H9 (cell line): ENCODE results near the gene SPEF2. TPM values are rescaled to one million over a fixed set of nuclear protein-coding genes. Genes with fewer than 3 reads are reported as not detected.

Source experiments
- DNase-seq: peaks from one replicate; pipeline ENCODE4 v3.0.0-alpha.2; 2017
- H2AFZ ChIP-seq: one replicate; pipeline ENCODE4 v1.6.1; 2013; ENCODE audit warnings: mild to moderate bottlenecking, low read length, control low read depth, moderate library complexity
- H2AK5ac ChIP-seq: 2 replicates; pipeline ENCODE4 v1.6.1; 2013; ENCODE audit warnings: low read length, control low read depth, mixed read lengths; ENCODE audit not compliant: insufficient read length
- H2BK120ac ChIP-seq: one replicate; pipeline ENCODE4 v1.6.1; 2013; ENCODE audit warnings: low read depth, mild to moderate bottlenecking, low read length, control low read depth, inconsistent platforms; ENCODE audit not compliant: poor library complexity, severe bottlenecking
- H2BK12ac ChIP-seq: 2 replicates; pipeline ENCODE4 v1.6.1; 2013; ENCODE audit warnings: low read length, control low read depth, mixed read lengths, low read depth; ENCODE audit not compliant: insufficient read length
- H2BK15ac ChIP-seq: 2 replicates; pipeline ENCODE4 v1.6.1; 2013; ENCODE audit warnings: low read depth, low read length, control low read depth
- H2BK20ac ChIP-seq: one replicate; pipeline ENCODE4 v1.6.1; 2013; ENCODE audit warnings: low read depth, mild to moderate bottlenecking, low read length, control low read depth, inconsistent platforms; ENCODE audit not compliant: poor library complexity, severe bottlenecking
- H2BK5ac ChIP-seq: 2 replicates; pipeline ENCODE4 v1.6.1; 2013; ENCODE audit warnings: low read length, control low read depth, mixed read lengths; ENCODE audit not compliant: insufficient read length
- H3K14ac ChIP-seq: 2 replicates; pipeline ENCODE4 v1.6.1; 2013; ENCODE audit warnings: low read length, control low read depth; ENCODE audit not compliant: insufficient read depth
- H3K18ac ChIP-seq: 2 replicates; pipeline ENCODE4 v1.6.1; 2013; ENCODE audit warnings: low read depth, mild to moderate bottlenecking, mixed read lengths, low read length, control low read depth; ENCODE audit not compliant: insufficient read length
- H3K23ac ChIP-seq: 2 replicates; pipeline ENCODE4 v1.6.1; 2013; ENCODE audit warnings: low read length, control low read depth, mixed read lengths, low read depth; ENCODE audit not compliant: insufficient read length
- H3K23me2 ChIP-seq: 2 replicates; pipeline ENCODE4 v1.6.1; 2013; ENCODE audit warnings: low read depth, mild to moderate bottlenecking, mixed read lengths, low read length, control low read depth; ENCODE audit not compliant: insufficient read length, poor library complexity, severe bottlenecking
- H3K27ac ChIP-seq: 2 replicates; pipeline ENCODE4 v1.5.1; 2013; ENCODE audit warnings: low read length, control low read depth, mixed read lengths, low read depth; ENCODE audit not compliant: insufficient read length
- H3K27me3 ChIP-seq: 2 replicates; pipeline ENCODE4 v1.6.1; 2013; ENCODE audit warnings: low read length, control low read depth, inconsistent platforms; ENCODE audit not compliant: insufficient read depth
- H3K4ac ChIP-seq: 2 replicates; pipeline ENCODE4 v1.6.1; 2013; ENCODE audit warnings: low read depth, mild to moderate bottlenecking, control low read depth, inconsistent platforms, low read length, moderate library complexity
- H3K4me1 ChIP-seq: 2 replicates; pipeline ENCODE4 v1.6.1; 2013; ENCODE audit warnings: low read length, control low read depth, inconsistent platforms; ENCODE audit not compliant: insufficient read depth
- H3K4me2 ChIP-seq: 2 replicates; pipeline ENCODE4 v1.6.1; 2013; ENCODE audit warnings: low read length, control low read depth, mixed read lengths; ENCODE audit not compliant: insufficient read length, insufficient read depth
- H3K56ac ChIP-seq: 2 replicates; pipeline ENCODE4 v1.6.1; 2013; ENCODE audit warnings: low read depth, mild to moderate bottlenecking, mixed read lengths, low read length, control low read depth; ENCODE audit not compliant: insufficient read length
- H3K79me1 ChIP-seq: 2 replicates; pipeline ENCODE4 v1.6.1; 2013; ENCODE audit warnings: low read depth, mild to moderate bottlenecking, moderate library complexity, low read length, control low read depth, inconsistent platforms; ENCODE audit not compliant: insufficient read depth, poor library complexity, severe bottlenecking
- H3K79me2 ChIP-seq: 2 replicates; pipeline ENCODE4 v1.6.1; 2013; ENCODE audit warnings: low read length, control low read depth, inconsistent platforms; ENCODE audit not compliant: insufficient read depth
- H3K9ac ChIP-seq: 2 replicates; pipeline ENCODE4 v1.6.1; 2013; ENCODE audit warnings: low read length, control low read depth, mixed read lengths; ENCODE audit not compliant: insufficient read length; ENCODE audit errors: extremely low read depth
- H3K9me3 ChIP-seq: one replicate; pipeline ENCODE4 v1.6.1; 2013; ENCODE audit warnings: low read depth, low read length, inconsistent platforms; ENCODE audit not compliant: control insufficient read depth
- H3T11ph ChIP-seq: one replicate; pipeline ENCODE4 v1.6.1; 2013; ENCODE audit warnings: mild to moderate bottlenecking, low read length, control low read depth, inconsistent platforms
- H4K20me1 ChIP-seq: one replicate; pipeline ENCODE4 v1.6.1; 2013; ENCODE audit not compliant: control insufficient read depth, insufficient read length, insufficient read depth
- H4K5ac ChIP-seq: 2 replicates; pipeline ENCODE4 v1.6.1; 2013; ENCODE audit warnings: low read depth, mild to moderate bottlenecking, mixed read lengths, low read length, control low read depth; ENCODE audit not compliant: insufficient read length
- H4K8ac ChIP-seq: replicated peaks from 2 replicates; pipeline ENCODE4 v1.6.1; 2013; ENCODE audit warnings: low read length, control low read depth, mixed read lengths, low read depth; ENCODE audit not compliant: insufficient read length
- H4K91ac ChIP-seq: 2 replicates; pipeline ENCODE4 v1.6.1; 2013; ENCODE audit warnings: low read depth, mild to moderate bottlenecking, moderate library complexity, mixed read lengths, low read length, control low read depth; ENCODE audit not compliant: insufficient read length
- H3K27ac Mint-ChIP-seq, 3 experiments: 2 replicates in 2 of 3; 3 replicates in 1 of 3; pipeline ENCODE4 v1.8.0; 2020 to 2021; ENCODE audit warnings: mixed read lengths in 3 of 3, mild to moderate bottlenecking in 1 of 3, moderate library complexity in 1 of 3
- H3K27me3 Mint-ChIP-seq: 2 replicates; pipeline ENCODE4 v1.8.0; 2021; ENCODE audit warnings: low read depth, mild to moderate bottlenecking, moderate library complexity, mixed read lengths
- H3K36me3 Mint-ChIP-seq, 3 experiments: 2 replicates in 2 of 3; 3 replicates in 1 of 3; pipeline ENCODE4 v1.8.0; 2020 to 2021; ENCODE audit warnings: low read depth in 3 of 3, mixed read lengths in 3 of 3; ENCODE audit not compliant: insufficient read depth in 1 of 3
- H3K4me1 Mint-ChIP-seq, 2 experiments: 2 replicates each; pipeline ENCODE4 v1.8.0; 2020; ENCODE audit warnings: mixed read lengths in 2 of 2
- H3K4me3 Mint-ChIP-seq, 2 experiments: 2 replicates in 1 of 2; 3 replicates in 1 of 2; pipeline ENCODE4 v1.8.0; 2020 to 2021; ENCODE audit warnings: mild to moderate bottlenecking in 2 of 2, mixed read lengths in 2 of 2, moderate library complexity in 1 of 2
- H3K9me3 Mint-ChIP-seq, 2 experiments: 2 replicates in 1 of 2; 3 replicates in 1 of 2; pipeline ENCODE4 v1.8.0; 2020; ENCODE audit warnings: mild to moderate bottlenecking in 2 of 2, mixed read lengths in 2 of 2, moderate library complexity in 1 of 2
- WGBS: extraction: QIAGEN DNeasy Blood & Tissue Kit; methylation state at CpG from one replicate; pipeline ENCODE4 v1.1.7; 2013; ENCODE audit warnings: missing lambda C conversion rate, low lambda C conversion rate, mixed read lengths; ENCODE audit not compliant: insufficient read length; ENCODE audit errors: extremely low coverage; 5-methylcytosine and 5-hydroxymethylcytosine counted together
- total RNA-seq: library from RNA; stranded (reverse); gene quantifications from 2 replicates; pipeline ENCODE4 v1.2.1, GENCODE V29; 2021
- TF ChIP-seq, protein P1 (sequence below): fragments of 200-600 bp; sonication (generic); conservative IDR thresholded peaks from 3 replicates; pipeline ENCODE4 v1.8.0; 2021; ENCODE audit warnings: antibody characterized with exemption, mild to moderate bottlenecking

The SPEF2 gene
- total RNA-seq, 1 experiment from 2014 or later = 1.0 TPM

DNA sequence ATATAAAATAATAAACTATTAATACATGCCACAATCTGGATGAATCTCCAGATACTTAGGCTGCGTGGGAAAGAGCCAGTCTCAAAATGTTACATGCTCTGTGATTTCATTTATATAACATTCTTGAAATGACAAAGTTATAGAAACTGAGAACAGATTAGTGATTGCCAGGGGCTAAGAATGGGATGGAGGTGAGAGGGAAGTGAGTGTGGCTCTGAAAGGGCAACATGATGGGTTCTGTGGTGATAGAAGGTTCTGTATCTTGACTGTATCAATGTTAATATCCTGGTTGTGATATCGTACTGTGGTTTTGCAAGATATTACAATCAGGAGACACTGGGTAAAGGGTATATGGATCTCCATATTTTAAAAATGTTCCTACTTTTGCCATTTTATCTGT is 50.7 kb downstream of the SPEF2 start:
- H3K4me1 ChIP-seq = no peaks in the 10 kb centered on the region
- H2BK120ac ChIP-seq = no peak overlapping the region
- H3K23me2 ChIP-seq = no peaks in the 10 kb centered on the region
- H3K14ac ChIP-seq = no peak overlapping the region
- no peak overlapping the region for H4K91ac ChIP-seq
- no peaks in the 10 kb centered on the region for H3K9me3 Mint-ChIP-seq
- no peak overlapping the region for H2BK20ac ChIP-seq
- no peak overlapping the region for H2AK5ac ChIP-seq
- H3K36me3 Mint-ChIP-seq = no peaks in the 10 kb centered on the region
- H3K56ac ChIP-seq = no peak overlapping the region
- no peak overlapping the region for H2BK5ac ChIP-seq
- no peak overlapping the region for H2BK15ac ChIP-seq
- TF ChIP-seq, protein P1, sequence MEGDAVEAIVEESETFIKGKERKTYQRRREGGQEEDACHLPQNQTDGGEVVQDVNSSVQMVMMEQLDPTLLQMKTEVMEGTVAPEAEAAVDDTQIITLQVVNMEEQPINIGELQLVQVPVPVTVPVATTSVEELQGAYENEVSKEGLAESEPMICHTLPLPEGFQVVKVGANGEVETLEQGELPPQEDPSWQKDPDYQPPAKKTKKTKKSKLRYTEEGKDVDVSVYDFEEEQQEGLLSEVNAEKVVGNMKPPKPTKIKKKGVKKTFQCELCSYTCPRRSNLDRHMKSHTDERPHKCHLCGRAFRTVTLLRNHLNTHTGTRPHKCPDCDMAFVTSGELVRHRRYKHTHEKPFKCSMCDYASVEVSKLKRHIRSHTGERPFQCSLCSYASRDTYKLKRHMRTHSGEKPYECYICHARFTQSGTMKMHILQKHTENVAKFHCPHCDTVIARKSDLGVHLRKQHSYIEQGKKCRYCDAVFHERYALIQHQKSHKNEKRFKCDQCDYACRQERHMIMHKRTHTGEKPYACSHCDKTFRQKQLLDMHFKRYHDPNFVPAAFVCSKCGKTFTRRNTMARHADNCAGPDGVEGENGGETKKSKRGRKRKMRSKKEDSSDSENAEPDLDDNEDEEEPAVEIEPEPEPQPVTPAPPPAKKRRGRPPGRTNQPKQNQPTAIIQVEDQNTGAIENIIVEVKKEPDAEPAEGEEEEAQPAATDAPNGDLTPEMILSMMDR = no peak
- WGBS = no CpG with 5 or more reads among the region's 2 CpGs
- H3K4me2 ChIP-seq = no peak overlapping the region
- H3K9me3 ChIP-seq = no peaks in the 10 kb centered on the region
- no peak overlapping the region for H3K4me3 Mint-ChIP-seq
- no peak overlapping the region for H3K4ac ChIP-seq
- H3K4me1 Mint-ChIP-seq = no peaks in the 10 kb centered on the region
- no peak overlapping the region for H3K27ac ChIP-seq
- no peaks in the 10 kb centered on the region for H3K27me3 ChIP-seq
- no peak overlapping the region for H4K8ac ChIP-seq
- no peaks in the 10 kb centered on the region for H4K20me1 ChIP-seq
- no peaks in the 10 kb centered on the region for H3K79me1 ChIP-seq
- no peaks in the 10 kb centered on the region for H3K79me2 ChIP-seq
- no peak overlapping the region for H3K27ac Mint-ChIP-seq
- DNase-seq = no peak
- no peak overlapping the region for H3K9ac ChIP-seq
- H3T11ph ChIP-seq = no peak overlapping the region
- no peak overlapping the region for H2BK12ac ChIP-seq
- H4K5ac ChIP-seq = no peak overlapping the region
- H3K18ac ChIP-seq = no peak overlapping the region
- H3K27me3 Mint-ChIP-seq = peaks cover 20% of the 10 kb centered on the region
- H2AFZ ChIP-seq = no peak overlapping the region
- no peak overlapping the region for H3K23ac ChIP-seq
